HG03354 (cell line): Measurements from ENCODE around the gene JAG2.
A peak's percentile ranks its signal among the peaks of the same experiment; 100 is the strongest.

Source experiments
- ATAC-seq: cut with Tn5 transposase; IDR thresholded peaks from one replicate; pipeline ENCODE4 v1.9.1; 2021; ENCODE audit warnings: mild to moderate bottlenecking; ENCODE audit not compliant: unreplicated experiment, poor library complexity, severe bottlenecking

The JAG2 gene

GRCh38 chr14:105098316-105098715 lies 70.3 kb downstream of the JAG2 start:
- ATAC-seq, result no peak

GRCh38 chr14:105097794-105098127 lies 70.8 kb downstream of the JAG2 start:
- no peak for ATAC-seq

GRCh38 chr14:105096206-105096875 lies 72.2 kb downstream of the JAG2 start:
- no peak for ATAC-seq

- ATAC-seq, result no peak
Observed at GRCh38 chr14:105095236-105095805, 73.3 kb downstream of the JAG2 start.

- ATAC-seq, result no peak
Observed at GRCh38 chr14:105094193-105094907, 74.2 kb downstream of the JAG2 start.

- peak; percentile 49 for ATAC-seq
Observed at GRCh38 chr14:105093431-105094192, 75.0 kb downstream of the JAG2 start.

- peak; percentile 36 for ATAC-seq
Observed at GRCh38 chr14:105093038-105093430, 75.5 kb downstream of the JAG2 start.

GRCh38 chr14:105092171-105093037 lies 76.2 kb downstream of the JAG2 start:
- ATAC-seq, result no peak

GRCh38 chr14:105091517-105092170 lies 76.9 kb downstream of the JAG2 start:
- ATAC-seq, result no peak

- no peak for ATAC-seq
Observed at GRCh38 chr14:105091054-105091516, 77.5 kb downstream of the JAG2 start.
